ENCODE results near the gene SMTN.

SMTN gene

DNA sequence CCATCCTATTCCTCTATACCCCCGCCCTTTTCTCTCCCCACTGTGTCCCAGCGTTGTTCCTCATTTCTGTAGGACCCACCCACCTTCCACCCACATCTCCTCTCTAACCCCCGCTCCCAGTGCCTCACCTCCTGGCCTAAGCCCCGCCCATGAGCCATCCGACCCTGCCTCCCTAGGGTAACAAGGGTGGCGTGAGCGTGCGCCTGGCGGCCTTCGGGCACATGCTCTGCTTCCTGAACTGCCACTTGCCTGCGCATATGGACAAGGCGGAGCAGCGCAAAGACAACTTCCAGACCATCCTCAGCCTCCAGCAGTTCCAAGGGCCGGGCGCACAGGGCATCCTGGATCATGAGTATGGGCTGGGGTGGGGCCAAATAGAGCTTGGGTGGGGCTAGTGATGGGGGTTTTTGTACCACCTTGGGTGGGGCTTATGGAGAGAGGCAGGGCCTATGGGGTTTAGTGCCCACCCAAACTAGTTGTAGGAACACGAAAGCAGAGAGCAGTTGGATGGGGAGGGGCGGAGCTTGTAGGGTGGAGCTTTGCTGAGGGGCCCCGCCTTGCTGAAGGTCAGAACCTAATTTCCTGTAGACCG, 46.2 kb downstream of the SMTN start:
- DNase-seq (ENCODE audit: low read depth) = no peak

DNA sequence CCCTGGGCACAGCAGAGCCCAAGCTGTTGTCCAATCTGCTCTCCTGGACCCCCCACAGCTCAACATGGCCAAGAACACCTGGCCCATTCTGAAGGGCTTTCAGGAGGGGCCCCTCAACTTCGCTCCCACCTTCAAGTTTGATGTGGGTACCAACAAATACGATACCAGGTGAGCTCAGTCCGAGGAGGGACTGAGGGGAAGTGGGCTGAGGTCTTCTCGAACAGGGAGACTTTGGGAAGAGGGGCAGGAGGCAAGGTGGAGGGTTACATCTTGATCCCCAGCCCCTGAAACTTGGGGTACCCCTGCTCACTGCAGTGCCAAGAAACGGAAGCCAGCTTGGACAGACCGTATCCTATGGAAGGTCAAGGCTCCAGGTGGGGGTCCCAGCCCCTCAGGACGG, 47.0 kb downstream of the SMTN start:
- no peak for DNase-seq (ENCODE audit: low read depth)

GRCh38 chr22:31130873-31131272, 49.8 kb downstream of the SMTN start:
- DNase-seq (ENCODE audit: low read depth) = no peak

DNA sequence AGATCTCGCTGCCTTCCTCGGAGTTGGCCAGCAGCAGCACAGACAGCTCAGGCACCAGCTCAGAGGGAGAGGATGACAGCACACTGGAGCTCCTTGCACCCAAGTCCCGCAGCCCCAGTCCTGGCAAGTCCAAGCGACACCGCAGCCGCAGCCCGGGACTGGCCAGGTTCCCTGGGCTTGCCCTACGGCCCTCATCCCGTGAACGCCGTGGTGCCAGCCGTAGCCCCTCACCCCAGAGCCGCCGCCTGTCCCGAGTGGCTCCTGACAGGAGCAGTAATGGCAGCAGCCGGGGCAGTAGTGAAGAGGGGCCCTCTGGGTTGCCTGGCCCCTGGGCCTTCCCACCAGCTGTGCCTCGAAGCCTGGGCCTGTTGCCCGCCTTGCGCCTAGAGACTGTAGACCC, 52.8 kb downstream of the SMTN start:
- no peak for DNase-seq (ENCODE audit: low read depth)

DNA sequence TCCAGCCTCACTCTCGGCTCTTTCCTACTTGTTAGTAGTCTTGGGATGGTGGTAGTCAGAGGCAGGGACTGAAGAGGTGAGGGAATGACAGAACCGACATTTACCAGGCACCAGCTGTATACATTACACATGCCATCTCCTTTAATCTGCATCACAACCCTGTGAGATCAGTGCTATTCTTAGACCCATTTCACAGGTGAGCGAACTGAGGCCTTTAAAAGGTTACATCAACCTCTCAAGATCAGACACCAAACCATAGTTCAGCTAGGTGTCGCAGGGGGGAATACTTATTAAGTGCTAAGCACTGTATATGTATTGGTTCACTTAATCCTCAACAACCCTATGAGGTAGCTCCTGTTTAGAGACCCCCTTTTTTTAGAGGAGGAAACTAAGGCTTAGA, 53.6 kb downstream of the SMTN start:
- no peak for DNase-seq (ENCODE audit: low read depth)

DNA sequence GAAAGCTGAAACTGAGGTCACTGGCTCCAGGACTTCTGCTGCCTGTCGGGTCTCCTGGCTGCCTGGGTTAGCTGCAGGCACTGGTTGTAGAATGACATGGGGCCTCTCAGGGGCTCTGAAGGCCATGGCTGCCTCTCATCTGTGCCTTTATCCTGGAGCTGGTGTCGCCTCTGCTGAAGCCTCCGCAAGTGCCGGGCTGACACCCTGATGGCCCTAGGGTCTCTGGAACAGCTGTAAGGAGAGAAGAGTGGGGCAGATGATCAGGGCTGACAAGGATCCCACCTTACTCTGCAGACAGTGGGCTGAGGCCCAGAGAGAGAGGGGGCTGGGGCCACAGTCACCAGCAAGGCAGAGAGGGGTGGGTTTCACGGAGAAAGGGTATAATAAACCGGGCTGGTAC, 54.6 kb downstream of the SMTN start:
- no peak for DNase-seq (ENCODE audit: low read depth)

DNA sequence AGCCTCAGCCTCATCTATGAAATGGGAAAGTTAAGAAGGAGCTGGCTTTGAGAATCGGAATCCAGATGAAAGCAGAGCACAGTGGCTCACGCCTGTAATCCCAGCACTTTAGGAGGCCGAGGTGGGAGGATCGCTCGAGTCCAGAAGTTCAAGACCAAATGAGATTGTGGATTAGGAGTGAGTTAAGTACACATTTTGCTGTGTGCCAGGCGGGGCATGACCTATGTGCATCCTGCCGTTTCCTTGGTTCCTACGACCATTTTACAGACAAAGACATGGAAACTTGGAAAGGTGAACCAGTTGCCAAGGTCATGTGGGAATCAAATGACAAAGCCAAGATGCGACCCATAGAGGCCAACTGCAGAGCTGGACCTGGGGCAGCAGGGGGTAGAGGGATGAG, 55.0 kb downstream of the SMTN start:
- DNase-seq (ENCODE audit: low read depth) = no peak

DNA sequence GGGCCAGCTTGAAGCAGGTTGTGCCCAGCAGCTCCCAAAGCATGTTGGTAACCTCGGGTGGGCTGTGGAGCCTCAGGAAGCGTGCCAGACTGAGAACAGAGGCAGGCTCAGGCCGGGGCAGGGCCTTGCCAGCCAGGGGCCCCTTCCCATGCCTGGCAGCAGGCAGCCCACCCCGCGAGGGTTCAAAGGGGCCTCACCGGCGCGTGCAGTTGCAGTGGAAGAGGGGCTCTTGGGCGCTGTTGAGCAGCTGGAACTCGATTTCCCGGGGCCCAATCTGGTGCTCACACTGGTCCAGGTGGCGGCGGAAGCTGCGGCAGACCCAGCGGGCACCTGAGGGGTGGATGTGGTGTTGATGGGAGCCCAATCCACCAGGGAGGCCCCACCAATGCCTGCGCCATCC, 55.6 kb downstream of the SMTN start:
- no peak for DNase-seq (ENCODE audit: low read depth)

DNA sequence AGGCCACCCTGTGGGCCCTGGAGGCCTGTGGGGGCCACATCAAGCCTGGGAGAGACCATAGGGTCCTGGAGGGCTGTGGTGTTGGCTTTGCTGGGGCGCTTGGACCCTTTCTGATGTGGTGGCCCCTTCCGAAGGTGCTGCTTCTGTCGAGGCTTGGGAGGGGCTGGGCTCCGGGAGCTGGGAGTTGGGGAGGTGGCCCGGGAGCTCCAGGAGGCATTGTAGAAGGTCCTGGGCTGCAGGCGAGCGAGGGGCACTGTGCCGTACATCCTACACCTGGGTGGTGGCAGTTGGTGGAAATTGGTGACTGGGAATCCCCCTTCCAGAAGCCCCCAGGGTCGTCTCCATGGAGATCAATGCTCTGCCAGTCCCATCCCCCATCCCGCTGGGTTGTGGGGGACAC, 56.6 kb downstream of the SMTN start:
- DNase-seq (ENCODE audit: low read depth) = no peak

- no peak for DNase-seq (ENCODE audit: low read depth)
Measured at GRCh38 chr22:31138126-31138525, 57.0 kb downstream of the SMTN start.

GRCh38 chr22:31139066-31139465, 57.9 kb downstream of the SMTN start:
- DNase-seq (ENCODE audit: low read depth) = no peak

- DNase-seq (ENCODE audit: low read depth) = no peak
Measured at GRCh38 chr22:31139866-31140716, 59.0 kb downstream of the SMTN start, which contains the start of gene PLA2G3. Gene PLA2G3, minus strand, starts transcription at chr22:31140508. Its CDS starts 154 bp downstream, at chr22:31140354.

- no peak for DNase-seq (ENCODE audit: low read depth)
Measured at GRCh38 chr22:31140746-31141145, 59.6 kb downstream of the SMTN start.

- DNase-seq (ENCODE audit: low read depth) = no peak
Measured at GRCh38 chr22:31141551-31141950, 60.4 kb downstream of the SMTN start.

GRCh38 chr22:31142285-31142684, 61.2 kb downstream of the SMTN start:
- DNase-seq (ENCODE audit: low read depth) = no peak

DNA sequence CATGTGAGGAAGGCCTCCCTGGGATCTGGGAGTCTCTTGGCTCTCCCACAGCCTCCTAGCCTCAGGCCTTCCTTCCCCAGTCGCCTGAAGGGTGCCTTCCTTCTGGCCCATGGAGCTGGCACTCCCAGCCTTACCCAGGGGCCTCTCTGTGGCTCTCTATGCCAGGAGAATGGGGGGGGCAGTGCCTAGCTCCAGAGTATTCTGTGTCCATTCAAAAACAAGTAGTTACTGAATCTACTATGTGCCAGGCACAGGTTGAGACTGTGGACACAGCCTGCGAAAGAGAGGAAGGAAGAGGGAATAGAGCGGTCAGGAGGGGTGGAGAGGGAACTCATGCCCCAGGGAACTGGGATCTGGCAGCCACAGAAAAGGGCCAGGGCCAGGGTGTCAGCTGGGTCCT, 61.9 kb downstream of the SMTN start:
- DNase-seq (ENCODE audit: low read depth) = no peak

- DNase-seq (ENCODE audit: low read depth) = no peak
Measured at GRCh38 chr22:31143537-31143936, 62.4 kb downstream of the SMTN start.

- no peak for DNase-seq (ENCODE audit: low read depth)
Measured at GRCh38 chr22:31144223-31144622, 63.1 kb downstream of the SMTN start.

- no peak for DNase-seq (ENCODE audit: low read depth)
Measured at GRCh38 chr22:31148488-31148887, 67.4 kb downstream of the SMTN start.

DNA sequence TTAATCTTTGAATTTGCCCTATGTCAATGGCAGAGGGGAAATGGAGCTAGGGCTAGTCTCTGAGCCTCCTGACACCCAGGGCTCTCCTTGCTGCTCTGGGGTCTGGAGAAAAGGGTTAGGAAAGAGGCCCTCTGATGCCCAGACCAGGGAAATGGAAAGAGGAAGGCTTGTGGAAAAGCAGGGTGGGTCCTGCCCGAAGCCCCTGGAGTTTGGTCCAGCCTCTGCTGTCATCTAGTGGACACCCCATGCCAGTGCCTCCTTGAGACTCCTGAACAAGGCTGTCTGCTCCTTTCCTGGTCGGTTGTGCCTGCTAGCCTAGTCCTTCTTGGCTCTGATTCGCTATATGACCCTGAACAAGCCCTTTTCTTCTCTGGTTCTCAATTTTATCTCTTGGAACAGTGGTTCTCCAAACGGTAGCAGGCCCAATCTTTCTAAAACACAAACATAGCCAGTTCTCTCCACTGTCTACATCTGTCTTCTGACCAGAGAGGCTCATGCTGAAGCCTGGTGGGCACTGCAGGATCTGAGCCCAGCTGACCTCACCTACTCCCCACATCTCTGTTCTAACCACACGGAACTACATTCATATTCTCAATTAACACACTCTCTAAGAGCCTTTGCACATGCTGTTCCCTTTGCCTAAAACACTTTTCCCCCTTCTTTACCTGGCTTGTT, 68.0 kb downstream of the SMTN start:
- DNase-seq (ENCODE audit: low read depth) = no peak

DNA sequence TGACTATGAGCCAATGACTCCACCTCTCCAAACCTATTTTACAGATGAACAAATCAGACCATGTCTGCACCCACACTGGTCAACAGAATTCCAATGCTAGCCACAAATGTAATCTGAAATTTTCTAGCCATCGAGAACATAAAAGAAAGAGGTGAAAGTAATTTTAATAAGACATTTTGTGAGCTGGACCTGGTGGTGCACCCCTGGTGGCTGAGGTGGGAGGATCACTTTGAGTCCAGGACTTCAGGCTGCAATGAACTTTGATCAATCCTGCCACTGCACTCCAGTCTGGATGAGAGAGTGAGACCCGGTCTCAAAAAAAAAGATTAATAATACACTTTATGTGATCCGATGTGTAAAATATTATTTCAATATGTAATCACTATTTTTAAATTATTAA, 69.5 kb downstream of the SMTN start:
- no peak for DNase-seq (ENCODE audit: low read depth)

DNA sequence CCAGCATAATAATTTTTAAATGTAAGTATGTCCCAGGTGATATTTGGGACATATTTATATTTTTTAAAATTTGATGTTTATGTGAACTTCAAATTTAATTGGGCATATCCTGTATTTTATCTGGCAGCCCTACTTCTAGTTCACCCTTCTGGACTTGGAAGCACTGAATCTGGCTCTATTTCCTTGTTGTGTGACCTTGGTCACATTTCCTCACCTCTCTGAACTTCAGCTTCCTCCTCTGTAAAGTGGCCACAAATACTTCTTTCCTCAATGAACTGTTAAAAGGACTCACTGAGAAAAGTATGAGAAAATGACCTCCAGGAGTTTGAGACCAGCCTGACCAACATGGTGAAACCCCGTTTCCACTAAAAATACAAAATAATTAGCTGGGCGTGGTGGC, 70.8 kb downstream of the SMTN start:
- DNase-seq (ENCODE audit: low read depth) = no peak

DNA sequence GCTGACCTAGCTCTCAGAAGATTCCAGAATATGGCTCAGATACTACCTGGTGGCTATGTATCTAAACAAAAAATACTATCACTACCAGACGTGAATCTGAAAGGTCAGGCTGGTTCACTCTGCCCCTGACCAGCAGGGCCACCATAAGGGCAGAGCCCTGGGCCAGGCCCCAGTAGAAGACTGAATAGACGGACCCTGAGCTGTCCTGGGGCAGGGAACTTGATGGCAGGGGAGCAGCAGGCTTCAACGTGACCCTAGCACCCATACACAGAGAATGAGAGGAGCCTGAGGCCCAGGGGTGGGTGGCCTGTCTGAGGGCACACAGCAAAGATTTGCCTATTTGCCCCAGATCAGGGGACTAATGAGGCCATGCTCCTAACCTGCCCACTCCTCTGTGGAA, 72.2 kb downstream of the SMTN start:
- DNase-seq (ENCODE audit: low read depth) = no peak

Data from GM04503 (cell line).